B cell (primary cell): ENCODE data around the gene ESRP2.

Experiments
- CTCF ChIP-seq: fragments of 200-600 bp; IDR thresholded peaks from one replicate; pipeline ENCODE4 v1.8.0; 2022; ENCODE audit warnings: antibody characterized with exemption, mild to moderate bottlenecking
- EZH2 ChIP-seq: IDR thresholded peaks from 2 replicates; pipeline ENCODE4 v1.6.1; 2012; ENCODE audit warnings: borderline replicate concordance, low read depth, mild to moderate bottlenecking, moderate library complexity, low read length; ENCODE audit not compliant: insufficient read depth, poor library complexity, severe bottlenecking

- TF ChIP-seq CTCF (no peak), EZH2 (no peak)
Observed at GRCh38 chr16:68206245-68206644, 29.7 kb downstream of the ESRP2 start.
